PC-3 (cell line): Measurements from ENCODE around the gene PRH2. TPM values are rescaled to one million over a fixed set of nuclear protein-coding genes. Genes with fewer than 3 reads are reported as not detected.

Source experiments
- ATAC-seq: fragments of 200-7000 bp; cut with Tn5 transposase; 2 replicates; pipeline ENCODE4 v1.9.1; 2020; ENCODE audit warnings: mild to moderate bottlenecking, moderate library complexity
- BruUV-seq: library from RNA; stranded (reverse); fragments of 400-500 nt; replicated peaks from 2 replicates; lab custom pipeline; 2021; lab: Mats Ljungman, UMichigan
- CTCF ChIA-PET: fragments of 300-600 bp; sonication (Branson Sonifier 250); formaldehyde crosslinking; loops from one replicate; lab custom pipeline; 2022; ENCODE audit warnings: antibody characterized with exemption; lab: Charles Lee
- POLR2A ChIA-PET: fragments of 300-600 bp; sonication (Branson Sonifier 250); formaldehyde crosslinking; loops from one replicate; lab custom pipeline; 2022; ENCODE audit warnings: antibody characterized with exemption; ENCODE audit not compliant: unreplicated experiment; lab: Charles Lee
- DNase-seq: peaks from one replicate; pipeline ENCODE4 v3.0.0-alpha.2; 2015
- H2AFZ ChIP-seq: fragments of 300-600 bp; sonication (generic); 2 replicates; pipeline ENCODE4 v1.6.0; 2016; ENCODE audit warnings: antibody characterized with exemption, low read length
- H3F3A ChIP-seq: fragments of 300-600 bp; sonication (generic); one replicate; pipeline ENCODE4 v1.6.0; 2017; ENCODE audit warnings: antibody characterized with exemption, low read length, control low read depth, mild to moderate bottlenecking; ENCODE audit not compliant: unreplicated experiment
- H3K27ac ChIP-seq: fragments of 300-600 bp; sonication (generic); 2 replicates; pipeline ENCODE4 v1.5.1; 2016; ENCODE audit warnings: mild to moderate bottlenecking, low read length
- H3K27me3 ChIP-seq: fragments of 300-600 bp; sonication (generic); 2 replicates; pipeline ENCODE4 v1.6.1; 2016; ENCODE audit warnings: low read length, mixed read lengths
- H3K36me3 ChIP-seq: fragments of 300-600 bp; sonication (generic); 2 replicates; pipeline ENCODE4 v1.6.1; 2016; ENCODE audit warnings: low read depth, mixed run types, low read length, mixed read lengths
- H3K4me1 ChIP-seq: fragments of 300-600 bp; sonication (generic); 2 replicates; pipeline ENCODE4 v1.5.1; 2016; ENCODE audit warnings: low read length; ENCODE audit not compliant: insufficient read depth
- H3K4me2 ChIP-seq: fragments of 300-600 bp; sonication (generic); 2 replicates; pipeline ENCODE4 v1.6.0; 2016; ENCODE audit warnings: low read length
- H3K4me3 ChIP-seq: fragments of 300-600 bp; sonication (generic); 2 replicates; pipeline ENCODE4 v1.5.1; 2016; ENCODE audit warnings: mild to moderate bottlenecking, low read length, mixed read lengths
- H3K79me2 ChIP-seq: fragments of 300-600 bp; sonication (generic); 2 replicates; pipeline ENCODE4 v1.6.1; 2017; ENCODE audit warnings: low read length, mixed read lengths
- H3K9ac ChIP-seq: fragments of 300-600 bp; sonication (generic); 2 replicates; pipeline ENCODE4 v1.6.0; 2016; ENCODE audit warnings: mild to moderate bottlenecking, low read length
- H3K9me2 ChIP-seq: fragments of 300-600 bp; sonication (generic); replicated peaks from 2 replicates; pipeline ENCODE4 v1.6.1; 2016; ENCODE audit warnings: mixed run types, low read length, mixed read lengths
- H3K9me3 ChIP-seq: fragments of 300-600 bp; sonication (generic); 2 replicates; pipeline ENCODE4 v1.6.1; 2016; ENCODE audit warnings: low read length, mixed read lengths
- H4K20me1 ChIP-seq: fragments of 300-600 bp; sonication (generic); 2 replicates; pipeline ENCODE4 v1.6.1; 2016; ENCODE audit warnings: low read length, mixed read lengths
- CTCF ChIP-seq: fragments of 300-600 bp; sonication (generic); conservative IDR thresholded peaks from 2 replicates; pipeline ENCODE4 v1.5.1; 2017; ENCODE audit warnings: antibody characterized with exemption, low read depth, mild to moderate bottlenecking, low read length
- EZH2 ChIP-seq: fragments of 300-600 bp; sonication (generic); IDR thresholded peaks from one replicate; pipeline ENCODE4 v1.6.1; 2017; ENCODE audit warnings: antibody characterized with exemption, mild to moderate bottlenecking, low read length; ENCODE audit not compliant: unreplicated experiment
- EZH2phosphoT487 ChIP-seq: fragments of 300-600 bp; sonication (generic); IDR thresholded peaks from 2 replicates; pipeline ENCODE4 v1.6.1; 2018; ENCODE audit warnings: mild to moderate bottlenecking, antibody characterized with exemption, low read length, borderline replicate concordance
- intact Hi-C: fragments of 100-400 bp; cut with micrococcal nuclease; formaldehyde crosslinking; loops from 2 replicates; pipeline ENCODE4 v1.9.0; 2023
- total RNA-seq: library from RNA; depleted of rRNA; stranded (reverse); fragments of >200 nt; gene quantifications from 2 replicates; pipeline ENCODE4 v1.2.3, GENCODE V29; 2014

The PRH2 gene
- total RNA-seq, 1 experiment from 2014 or later: not detected

DNA sequence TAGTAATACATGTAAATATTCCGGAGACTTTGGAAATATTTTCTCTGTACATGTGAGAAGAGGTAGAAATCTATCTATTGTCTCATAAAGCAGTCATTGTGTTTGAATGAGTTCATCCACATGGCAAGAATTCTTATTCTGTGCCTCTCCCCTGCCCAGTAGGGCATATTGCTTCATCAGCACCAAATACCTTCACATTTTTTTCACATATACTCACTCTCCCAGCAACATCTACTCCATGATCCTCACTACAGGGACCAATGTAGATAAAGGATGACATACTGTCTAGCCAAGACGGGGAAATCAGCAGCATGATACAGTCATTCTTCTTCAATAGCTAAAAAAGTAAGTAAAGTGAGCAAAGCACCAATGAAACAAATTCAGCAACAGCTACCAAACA lies 11.4 kb downstream of the PRH2 start:
- peak; percentile 43 for DNase-seq
- Histone ChIP-seq H2AFZ (no peak overlapping the region), H3K36me3 (no peaks in the 10 kb centered on the region), H3K27me3 (no peaks in the 10 kb centered on the region), H3K9me2 (no peaks in the 10 kb centered on the region), H4K20me1 (no peaks in the 10 kb centered on the region), H3K9ac (no peak overlapping the region), H3F3A (no peaks in the 10 kb centered on the region), H3K79me2 (no peaks in the 10 kb centered on the region), H3K4me3 (no peak overlapping the region), H3K4me2 (no peak overlapping the region), H3K4me1 (peaks cover 11% of the 10 kb centered on the region), H3K27ac (no peak overlapping the region), H3K9me3 (no peaks in the 10 kb centered on the region; the same call in 1 of the 2 replicates)
- no peak for TF ChIP-seq CTCF
- TF ChIP-seq EZH2phosphoT487: no peak
- no peak for TF ChIP-seq EZH2
- CTCF ChIA-PET: no interaction called here
- ATAC-seq: no peak
- no TSS peak for BruUV-seq
- POLR2A ChIA-PET: interaction anchor here (0.6 kb wide), 1 partner anchor 638 kb away, joined by 3 read pairs; no protein-coding TSS in a partner anchor
- intact Hi-C loops: no loop called here

DNA sequence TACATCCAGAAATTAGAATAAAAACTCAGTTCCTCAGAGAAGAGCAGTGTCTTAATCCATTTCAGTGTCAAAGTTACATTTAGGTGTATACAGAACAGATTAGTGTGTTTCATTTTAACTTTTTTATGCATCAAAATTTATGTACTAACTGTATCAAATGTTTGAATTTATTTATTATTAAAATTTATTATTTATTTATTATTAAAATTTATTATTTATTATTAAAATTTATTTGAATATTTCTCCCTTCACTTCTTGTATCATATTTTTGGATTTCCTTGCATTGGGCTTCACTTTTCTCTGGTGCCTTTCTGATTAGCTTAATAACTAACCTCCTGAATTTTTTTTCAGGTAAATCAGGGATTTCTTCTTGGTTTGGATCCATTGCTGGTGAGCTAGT lies 12.3 kb downstream of the PRH2 start:
- Histone ChIP-seq H3K36me3 (no peaks in the 10 kb centered on the region), H3K4me2 (no peak overlapping the region), H3K4me1 (peaks cover 11% of the 10 kb centered on the region), H3K4me3 (no peak overlapping the region), H3F3A (no peaks in the 10 kb centered on the region), H3K79me2 (no peaks in the 10 kb centered on the region), H3K27ac (no peak overlapping the region), H4K20me1 (no peaks in the 10 kb centered on the region), H3K9me3 (no peaks in the 10 kb centered on the region; the same call in 1 of the 2 replicates), H2AFZ (no peak overlapping the region), H3K27me3 (no peaks in the 10 kb centered on the region), H3K9ac (no peak overlapping the region), H3K9me2 (no peaks in the 10 kb centered on the region)
- intact Hi-C loops: no loop called here
- DNase-seq (no peak), ATAC-seq (no peak)
- no TSS peak for BruUV-seq
- CTCF ChIA-PET: no interaction called here
- POLR2A ChIA-PET: no interaction called here
- no peak for TF ChIP-seq EZH2phosphoT487
- no peak for TF ChIP-seq EZH2
- TF ChIP-seq CTCF: no peak

DNA sequence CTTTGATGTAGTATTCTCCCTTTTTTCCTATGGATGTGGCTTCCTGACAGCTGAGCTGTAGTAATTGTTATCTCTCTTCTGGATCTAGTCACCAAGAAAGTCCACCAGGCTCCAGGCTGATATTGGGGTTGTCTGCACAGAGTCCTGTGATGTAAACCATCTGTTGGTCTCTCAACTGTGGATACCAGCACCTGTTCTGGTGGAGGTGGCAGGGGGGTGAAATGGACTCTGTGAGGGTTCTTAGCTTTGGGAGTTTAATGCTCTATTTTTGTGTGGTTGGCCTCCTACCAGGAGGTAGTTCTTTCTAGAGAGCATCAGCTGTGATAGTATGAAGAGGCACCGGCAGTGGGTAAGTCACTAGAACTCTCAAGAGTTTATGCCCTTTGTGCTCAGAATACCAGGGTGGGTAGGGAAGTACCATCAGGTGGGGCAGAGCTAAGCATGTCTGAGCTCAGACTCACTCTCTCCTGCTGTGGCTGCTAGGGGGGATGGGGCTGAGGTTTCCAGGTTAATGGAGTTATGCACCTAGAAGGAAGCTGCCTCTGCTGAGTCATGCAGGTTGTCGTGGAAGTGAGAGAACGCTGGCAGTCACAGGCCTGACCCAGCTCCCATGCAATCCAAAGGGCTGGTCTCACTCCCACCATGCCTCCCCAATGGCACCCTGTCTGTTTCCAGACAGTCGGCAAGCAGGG lies 13.0 kb downstream of the PRH2 start:
- intact Hi-C loops: no loop called here
- no peaks in the 10 kb centered on the region for H3K36me3 ChIP-seq
- ChIA-PET CTCF (no interaction called here), POLR2A (no interaction called here)
- DNase-seq (peak; percentile 77), ATAC-seq (peak; percentile 87)
- H4K20me1 ChIP-seq: no peaks in the 10 kb centered on the region
- H2AFZ ChIP-seq: peak overlapping the region; percentile 65
- no peaks in the 10 kb centered on the region for H3K9me2 ChIP-seq
- peak overlapping the region; percentile 6; the same call in 1 of the 2 replicates for H3K4me2 ChIP-seq
- no peak overlapping the region for H3K4me3 ChIP-seq
- peak overlapping the region; percentile 59 for H3K27ac ChIP-seq
- H3K9ac ChIP-seq: peak overlapping the region; percentile 5; the same call in 1 of the 2 replicates
- H3K79me2 ChIP-seq: no peaks in the 10 kb centered on the region
- H3K9me3 ChIP-seq: no peaks in the 10 kb centered on the region; the same call in 1 of the 2 replicates
- peaks cover 11% of the 10 kb centered on the region for H3K4me1 ChIP-seq
- BruUV-seq: no TSS peak
- TF ChIP-seq EZH2phosphoT487 (no peak), CTCF (no peak), EZH2 (no peak)
- H3F3A ChIP-seq: no peaks in the 10 kb centered on the region
- H3K27me3 ChIP-seq: no peaks in the 10 kb centered on the region
